GM19035 (cell line): ENCODE measurements around the gene PTX4.

Experiments used
- ATAC-seq: cut with Tn5 transposase; IDR thresholded peaks from one replicate; pipeline ENCODE4 v1.9.1; 2021; ENCODE audit not compliant: unreplicated experiment

The PTX4 gene

GRCh38 chr16:1524366-1524765, 35.6 kb upstream of the PTX4 start:
- no peak for ATAC-seq

GRCh38 chr16:1523581-1524245, 35.0 kb upstream of the PTX4 start:
- no peak for ATAC-seq

GRCh38 chr16:1520461-1520860, 31.7 kb upstream of the PTX4 start:
- no peak for ATAC-seq

GRCh38 chr16:1519831-1520230, 31.1 kb upstream of the PTX4 start:
- no peak for ATAC-seq

- ATAC-seq = no peak
These were observed 29.9 kb upstream of the PTX4 start for GRCh38 chr16:1518626-1519135.

- no peak for ATAC-seq
These were observed 25.8 kb upstream of the PTX4 start for GRCh38 chr16:1514507-1514906.

- ATAC-seq = no peak
These were observed 24.0 kb upstream of the PTX4 start for GRCh38 chr16:1512774-1513173.

- no peak for ATAC-seq
These were observed 23.2 kb upstream of the PTX4 start for GRCh38 chr16:1511662-1512569.

GRCh38 chr16:1510941-1511351, 22.2 kb upstream of the PTX4 start:
- ATAC-seq = no peak

- no peak for ATAC-seq
These were observed 21.5 kb upstream of the PTX4 start for GRCh38 chr16:1510272-1510671.

- ATAC-seq = no peak
These were observed 20.8 kb upstream of the PTX4 start for GRCh38 chr16:1509307-1510221.

GRCh38 chr16:1508494-1509187, 19.9 kb upstream of the PTX4 start:
- no peak for ATAC-seq

GRCh38 chr16:1506494-1507213, 17.9 kb upstream of the PTX4 start:
- ATAC-seq = no peak

- ATAC-seq = no peak
These were observed 17.2 kb upstream of the PTX4 start for GRCh38 chr16:1505912-1506311.

GRCh38 chr16:1505073-1505844, 16.5 kb upstream of the PTX4 start:
- no peak for ATAC-seq

GRCh38 chr16:1503110-1503955, 14.6 kb upstream of the PTX4 start:
- ATAC-seq = no peak

GRCh38 chr16:1502092-1503004, 13.6 kb upstream of the PTX4 start:
- no peak for ATAC-seq
